Neural progenitor cell (in vitro differentiated cells): ENCODE results near the gene DHX29. TPM values are rescaled to one million over a fixed set of nuclear protein-coding genes. Genes with fewer than 3 reads are reported as not detected.

Source experiments
- DNase-seq: peaks from one replicate; pipeline ENCODE4 v3.0.0-alpha.2; 2016; ENCODE audit warnings: low spot score
- H2AFZ ChIP-seq: fragments of 200-600 bp; sonication (generic); replicated peaks from 2 replicates; pipeline ENCODE4 v1.6.1; 2016; ENCODE audit warnings: antibody characterized with exemption
- H3F3A ChIP-seq: fragments of 200-600 bp; sonication (generic); 2 replicates; pipeline ENCODE4 v1.6.1; 2016; ENCODE audit warnings: antibody characterized with exemption, low read depth
- H3K27ac ChIP-seq: fragments of 200-600 bp; sonication (generic); 2 replicates; pipeline ENCODE4 v1.5.1; 2016; ENCODE audit warnings: mild to moderate bottlenecking
- H3K27me3 ChIP-seq: fragments of 200-600 bp; sonication (generic); 2 replicates; pipeline ENCODE4 v1.6.1; 2016; ENCODE audit warnings: mild to moderate bottlenecking, moderate library complexity
- H3K36me3 ChIP-seq: fragments of 200-600 bp; sonication (generic); 2 replicates; pipeline ENCODE4 v1.5.1; 2016
- H3K4me1 ChIP-seq: fragments of 200-600 bp; sonication (generic); 2 replicates; pipeline ENCODE4 v1.6.1; 2016; ENCODE audit warnings: mixed run types
- H3K4me2 ChIP-seq: fragments of 200-600 bp; sonication (generic); 2 replicates; pipeline ENCODE4 v1.6.1; 2016
- H3K4me3 ChIP-seq: fragments of 200-600 bp; sonication (generic); 2 replicates; pipeline ENCODE4 v1.5.1; 2016
- H3K79me2 ChIP-seq: fragments of 200-600 bp; sonication (generic); 2 replicates; pipeline ENCODE4 v1.6.1; 2016; ENCODE audit warnings: low read depth
- H3K9ac ChIP-seq: fragments of 200-600 bp; sonication (generic); 2 replicates; pipeline ENCODE4 v1.6.1; 2016
- H3K9me3 ChIP-seq: fragments of 200-600 bp; sonication (generic); 2 replicates; pipeline ENCODE4 v1.5.1; 2016; ENCODE audit warnings: low read depth
- H4K20me1 ChIP-seq: fragments of 200-600 bp; sonication (generic); 2 replicates; pipeline ENCODE4 v1.6.1; 2016; ENCODE audit warnings: low read depth
- H3K27ac Mint-ChIP-seq: 3 replicates; pipeline ENCODE4 v1.8.0; 2021; ENCODE audit warnings: mixed read lengths
- H3K27me3 Mint-ChIP-seq: 2 replicates; pipeline ENCODE4 v1.8.0; 2022; ENCODE audit warnings: low read depth, mild to moderate bottlenecking, inconsistent platforms, moderate library complexity, mixed read lengths; ENCODE audit not compliant: insufficient read depth
- H3K36me3 Mint-ChIP-seq: 3 replicates; pipeline ENCODE4 v1.8.0; 2021; ENCODE audit warnings: mixed read lengths
- H3K4me1 Mint-ChIP-seq: 3 replicates; pipeline ENCODE4 v1.8.0; 2021; ENCODE audit warnings: mixed read lengths
- H3K4me3 Mint-ChIP-seq: 3 replicates; pipeline ENCODE4 v1.8.0; 2021; ENCODE audit warnings: mild to moderate bottlenecking, moderate library complexity, mixed read lengths
- H3K9me3 Mint-ChIP-seq: 3 replicates; pipeline ENCODE4 v1.8.0; 2020; ENCODE audit warnings: mixed read lengths
- CTCF ChIP-seq: fragments of 200-600 bp; sonication (generic); IDR thresholded peaks from 2 replicates; pipeline ENCODE4 v1.5.1; 2017; ENCODE audit warnings: antibody characterized with exemption, mild to moderate bottlenecking
- EZH2 ChIP-seq: fragments of 200-600 bp; sonication (generic); IDR thresholded peaks from 2 replicates; pipeline ENCODE4 v1.6.1; 2017; ENCODE audit warnings: antibody characterized with exemption, mild to moderate bottlenecking, moderate library complexity
- EZH2phosphoT487 ChIP-seq: fragments of 200-600 bp; sonication (generic); IDR thresholded peaks from 2 replicates; pipeline ENCODE4 v1.6.1; 2017; ENCODE audit warnings: antibody characterized with exemption
- total RNA-seq: library from RNA; depleted of rRNA; stranded (reverse); fragments of >200 nt; gene quantifications from 2 replicates; pipeline ENCODE4 v1.2.3, GENCODE V29; 2015; ENCODE audit warnings: low replicate concordance

The DHX29 gene
- total RNA-seq, 1 donor from 2014 or later: 44.0 TPM

GRCh38 chr5:55286411-55286933 is 21.0 kb downstream of the DHX29 start:
- Histone ChIP-seq H2AFZ (no peak overlapping the region), H4K20me1 (no peaks in the 10 kb centered on the region), H3K27ac (no peak overlapping the region), H3K4me1 (no peaks in the 10 kb centered on the region), H3K9ac (no peak overlapping the region), H3K79me2 (no peaks in the 10 kb centered on the region), H3K9me3 (no peaks in the 10 kb centered on the region), H3K27me3 (no peaks in the 10 kb centered on the region), H3F3A (no peaks in the 10 kb centered on the region), H3K4me3 (no peak overlapping the region), H3K36me3 (peaks cover 31% of the 10 kb centered on the region), H3K4me2 (no peak overlapping the region)
- Mint-ChIP-seq H3K4me1 (no peaks in the 10 kb centered on the region), H3K9me3 (no peaks in the 10 kb centered on the region), H3K36me3 (peaks cover 14% of the 10 kb centered on the region), H3K4me3 (no peak overlapping the region), H3K27me3 (no peaks in the 10 kb centered on the region), H3K27ac (no peak overlapping the region)
- DNase-seq: no peak
- no peak for TF ChIP-seq EZH2
- TF ChIP-seq CTCF: no peak
- no peak for TF ChIP-seq EZH2phosphoT487

- no peaks in the 10 kb centered on the region for H3K4me1 Mint-ChIP-seq
- H3K9me3 Mint-ChIP-seq: no peaks in the 10 kb centered on the region
- H3K9me3 ChIP-seq: no peaks in the 10 kb centered on the region
- H3K4me2 ChIP-seq: no peak overlapping the region
- H4K20me1 ChIP-seq: no peaks in the 10 kb centered on the region
- H2AFZ ChIP-seq: no peak overlapping the region
- no peak overlapping the region for H3K4me3 Mint-ChIP-seq
- no peak overlapping the region for H3K27ac ChIP-seq
- no peaks in the 10 kb centered on the region for H3K27me3 ChIP-seq
- H3K79me2 ChIP-seq: no peaks in the 10 kb centered on the region
- H3K4me1 ChIP-seq: no peaks in the 10 kb centered on the region
- H3K36me3 Mint-ChIP-seq: peaks cover 23% of the 10 kb centered on the region
- no peak overlapping the region for H3K27ac Mint-ChIP-seq
- peaks cover 18% of the 10 kb centered on the region for H3K36me3 ChIP-seq
- no peak overlapping the region for H3K9ac ChIP-seq
- peaks cover 2% of the 10 kb centered on the region for H3K27me3 Mint-ChIP-seq
- DNase-seq: no peak
- TF ChIP-seq EZH2phosphoT487 (no peak), EZH2 (no peak), CTCF (no peak)
- no peak overlapping the region for H3K4me3 ChIP-seq
- H3F3A ChIP-seq: no peaks in the 10 kb centered on the region
Observed at GRCh38 chr5:55278778-55279177, 28.7 kb downstream of the DHX29 start.

- H3K27ac Mint-ChIP-seq: no peak overlapping the region
- Histone ChIP-seq H3K4me1 (no peaks in the 10 kb centered on the region), H4K20me1 (no peaks in the 10 kb centered on the region), H3K9ac (no peak overlapping the region), H3K36me3 (peaks cover 18% of the 10 kb centered on the region), H3K9me3 (no peaks in the 10 kb centered on the region), H3K4me2 (no peak overlapping the region), H2AFZ (no peak overlapping the region), H3K27me3 (no peaks in the 10 kb centered on the region), H3K4me3 (no peak overlapping the region), H3K27ac (no peak overlapping the region), H3K79me2 (no peaks in the 10 kb centered on the region), H3F3A (no peaks in the 10 kb centered on the region)
- DNase-seq: no peak
- H3K4me3 Mint-ChIP-seq: no peak overlapping the region
- no peaks in the 10 kb centered on the region for H3K4me1 Mint-ChIP-seq
- TF ChIP-seq EZH2phosphoT487 (no peak), CTCF (no peak), EZH2 (no peak)
- H3K9me3 Mint-ChIP-seq: no peaks in the 10 kb centered on the region
- peaks cover 2% of the 10 kb centered on the region for H3K27me3 Mint-ChIP-seq
- H3K36me3 Mint-ChIP-seq: peaks cover 22% of the 10 kb centered on the region
Observed at GRCh38 chr5:55276771-55277170, 30.7 kb downstream of the DHX29 start.
